IMR-90 (cell line): ENCODE data around the gene PLCH2. TPM values are rescaled to one million over a fixed set of nuclear protein-coding genes. Genes with fewer than 3 reads are reported as not detected.

Experiments
- ATAC-seq: fragments of 200-7000 bp; cut with Tn5 transposase; 2 replicates; pipeline ENCODE4 v1.9.1; 2020; ENCODE audit warnings: low read depth, mild to moderate bottlenecking, moderate library complexity
- BruUV-seq: library from RNA; stranded (reverse); fragments of 400-500 nt; replicated peaks from 2 replicates; lab custom pipeline; 2021; lab: Mats Ljungman, UMichigan
- CTCF ChIA-PET: fragments of 300-600 bp; formaldehyde crosslinking; extraction: SDS; loops from one replicate; lab custom pipeline; 2021; ENCODE audit warnings: antibody characterized with exemption; lab: Yijun Ruan, JAX
- POLR2A ChIA-PET: fragments of 300-600 bp; sonication (Branson Sonifier 250); formaldehyde crosslinking; loops from one replicate; lab custom pipeline; 2022; ENCODE audit warnings: antibody characterized with exemption; ENCODE audit not compliant: unreplicated experiment; lab: Charles Lee
- DNase-seq: peaks from one replicate; pipeline ENCODE4 v3.0.0; 2013
- H2AFZ ChIP-seq: replicated peaks from 2 replicates; pipeline ENCODE3; 2013; ENCODE audit warnings: low read length, mild to moderate bottlenecking; ENCODE audit not compliant: poor library complexity
- H2AK5ac ChIP-seq: 2 replicates; pipeline ENCODE4 v1.6.1; 2013; ENCODE audit warnings: low read depth, low read length, inconsistent platforms
- H2AK9ac ChIP-seq: replicated peaks from 2 replicates; pipeline ENCODE3; 2013; ENCODE audit warnings: mild to moderate bottlenecking, low read depth, low read length, moderate library complexity; ENCODE audit not compliant: poor library complexity
- H2BK120ac ChIP-seq: 2 replicates; pipeline ENCODE4 v1.6.1; 2013; ENCODE audit warnings: low read depth, low read length, inconsistent platforms
- H2BK15ac ChIP-seq: 3 replicates; pipeline ENCODE4 v1.6.1; 2013; ENCODE audit warnings: low read depth, low read length, inconsistent platforms
- H2BK20ac ChIP-seq: 2 replicates; pipeline ENCODE4 v1.6.1; 2013; ENCODE audit warnings: low read depth, mild to moderate bottlenecking, inconsistent platforms, low read length, moderate library complexity
- H2BK5ac ChIP-seq: 2 replicates; pipeline ENCODE4 v1.6.1; 2013; ENCODE audit warnings: mild to moderate bottlenecking, low read depth, low read length, inconsistent platforms; ENCODE audit not compliant: poor library complexity, severe bottlenecking
- H3K14ac ChIP-seq: replicated peaks from 2 replicates; pipeline ENCODE4 v1.6.1; 2013; ENCODE audit warnings: low read depth, low read length, inconsistent platforms
- H3K18ac ChIP-seq: 2 replicates; pipeline ENCODE4 v1.6.1; 2013; ENCODE audit warnings: low read depth, low read length, control low read depth
- H3K23ac ChIP-seq: 2 replicates; pipeline ENCODE4 v1.6.1; 2013; ENCODE audit warnings: low read depth, low read length, inconsistent platforms
- H3K27ac ChIP-seq: 2 replicates; pipeline ENCODE4 v1.5.1; 2013; ENCODE audit warnings: mild to moderate bottlenecking, control low read depth, low read length; ENCODE audit not compliant: insufficient read depth
- H3K27me3 ChIP-seq: 2 replicates; pipeline ENCODE4 v1.6.1; 2013; ENCODE audit warnings: low read length; ENCODE audit not compliant: control insufficient read depth, insufficient read depth
- H3K36me3 ChIP-seq: 2 replicates; pipeline ENCODE4 v1.6.1; 2013; ENCODE audit warnings: low read length, mixed read lengths; ENCODE audit not compliant: control insufficient read depth, insufficient read depth
- H3K4ac ChIP-seq: 2 replicates; pipeline ENCODE4 v1.6.1; 2013; ENCODE audit warnings: low read depth, low read length, inconsistent platforms
- H3K4me1 ChIP-seq: 2 replicates; pipeline ENCODE4 v1.6.1; 2013; ENCODE audit warnings: low read length, mixed read lengths; ENCODE audit not compliant: control insufficient read depth, insufficient read depth
- H3K4me2 ChIP-seq: 2 replicates; pipeline ENCODE4 v1.6.1; 2013; ENCODE audit warnings: low read depth, mild to moderate bottlenecking, control low read depth, low read length, moderate library complexity
- H3K4me3 ChIP-seq: 2 replicates; pipeline ENCODE4 v1.5.1; 2013; ENCODE audit warnings: low read depth, mild to moderate bottlenecking, control low read depth, low read length, moderate library complexity; ENCODE audit not compliant: insufficient read depth
- H3K56ac ChIP-seq: 2 replicates; pipeline ENCODE4 v1.6.1; 2013; ENCODE audit warnings: low read length, inconsistent platforms; ENCODE audit not compliant: insufficient read depth; ENCODE audit errors: extremely low read depth
- H3K79me1 ChIP-seq, 2 experiments: 2 replicates each; pipeline ENCODE4 v1.6.1; 2013; ENCODE audit warnings: low read length in 2 of 2, inconsistent platforms in 1 of 2, low read depth in 1 of 2
- H3K9ac ChIP-seq: 2 replicates; pipeline ENCODE4 v1.6.1; 2013; ENCODE audit warnings: low read depth, low read length, control low read depth
- H3K9me1 ChIP-seq: 2 replicates; pipeline ENCODE4 v1.6.1; 2013; ENCODE audit warnings: low read length, inconsistent platforms; ENCODE audit not compliant: insufficient read depth
- H3K9me3 ChIP-seq: 2 replicates; pipeline ENCODE4 v1.6.1; 2013; ENCODE audit warnings: low read length; ENCODE audit not compliant: control insufficient read depth, insufficient read depth
- H4K20me1 ChIP-seq: 2 replicates; pipeline ENCODE4 v1.6.1; 2013; ENCODE audit warnings: low read length, inconsistent platforms; ENCODE audit not compliant: insufficient read depth
- H4K5ac ChIP-seq: 2 replicates; pipeline ENCODE4 v1.6.1; 2013; ENCODE audit warnings: mild to moderate bottlenecking, low read depth, low read length, control low read depth
- H4K8ac ChIP-seq, 2 experiments: 2 replicates each; pipeline ENCODE4 v1.6.1; 2013; ENCODE audit warnings: low read depth in 2 of 2, low read length in 2 of 2, control low read depth in 1 of 2, inconsistent platforms in 1 of 2
- H4K91ac ChIP-seq: 2 replicates; pipeline ENCODE4 v1.6.1; 2013; ENCODE audit warnings: low read depth, low read length, inconsistent platforms; ENCODE audit not compliant: insufficient read depth
- BHLHE40 ChIP-seq: fragments of 150-350 bp; IDR thresholded peaks from 2 replicates; pipeline ENCODE4 v1.6.1; 2016; ENCODE audit warnings: mild to moderate bottlenecking, low read depth, low read length
- CEBPB ChIP-seq: IDR thresholded peaks from 2 replicates; pipeline ENCODE4 v1.6.1; 2012; ENCODE audit warnings: low read depth, low read length, improper control_type of control experiment
- CHD1 ChIP-seq: IDR thresholded peaks from 2 replicates; pipeline ENCODE4 v1.6.1; 2012; ENCODE audit warnings: low read depth, low read length, improper control_type of control experiment
- CTCF ChIP-seq: conservative IDR thresholded peaks from 2 replicates; pipeline ENCODE4 v1.5.1; 2012; ENCODE audit warnings: mild to moderate bottlenecking, low read depth, low read length, improper control_type of control experiment
- FOS ChIP-seq: fragments of 150-350 bp; IDR thresholded peaks from 2 replicates; pipeline ENCODE4 v1.6.1; 2016; ENCODE audit warnings: low read depth, low read length
- MAFK ChIP-seq: IDR thresholded peaks from 2 replicates; pipeline ENCODE4 v1.6.1; 2012; ENCODE audit warnings: low read depth, low read length, improper control_type of control experiment
- MAZ ChIP-seq: IDR thresholded peaks from 2 replicates; pipeline ENCODE4 v1.6.1; 2012; ENCODE audit warnings: low read depth, mild to moderate bottlenecking, low read length, improper control_type of control experiment, moderate library complexity, borderline replicate concordance
- MXI1 ChIP-seq: IDR thresholded peaks from 2 replicates; pipeline ENCODE4 v1.6.1; 2012; ENCODE audit warnings: low read depth, mild to moderate bottlenecking, low read length, moderate library complexity, borderline replicate concordance
- NFE2L2 ChIP-seq: fragments of 150-350 bp; IDR thresholded peaks from 2 replicates; pipeline ENCODE4 v1.6.1; 2016; ENCODE audit warnings: low read depth, mild to moderate bottlenecking, low read length
- POLR2A ChIP-seq: IDR thresholded peaks from 2 replicates; pipeline ENCODE4 v1.6.1; 2012; ENCODE audit warnings: mild to moderate bottlenecking, low read depth, low read length
- RAD21 ChIP-seq: IDR thresholded peaks from 2 replicates; pipeline ENCODE4 v1.6.1; 2012; ENCODE audit warnings: low read length, improper control_type of control experiment
- RCOR1 ChIP-seq: IDR thresholded peaks from 2 replicates; pipeline ENCODE4 v1.6.1; 2012; ENCODE audit warnings: mild to moderate bottlenecking, low read length, improper control_type of control experiment; ENCODE audit not compliant: insufficient replicate concordance
- RFX5 ChIP-seq: IDR thresholded peaks from 2 replicates; pipeline ENCODE4 v1.8.0; 2012; ENCODE audit warnings: low read depth, mild to moderate bottlenecking, low read length, moderate library complexity
- SMC3 ChIP-seq: fragments of 150-350 bp; IDR thresholded peaks from 2 replicates; pipeline ENCODE4 v1.6.1; 2016; ENCODE audit warnings: low read depth, mild to moderate bottlenecking, antibody characterized with exemption, low read length, moderate library complexity
- WGBS, 2 experiments: methylation state at CpG; one replicate each; pipeline versions ENCODE4 v1.1.5 to v1.1.7; 2013; ENCODE audit warnings: missing lambda C conversion rate in 2 of 2; ENCODE audit not compliant: insufficient read length in 1 of 2; ENCODE audit errors: extremely low coverage in 2 of 2; 5-methylcytosine and 5-hydroxymethylcytosine counted together
- dilution Hi-C: fragments of 300-500 bp; cut with HindIII; formaldehyde crosslinking; loops from one replicate; pipeline ENCODE4 v1.14.3; 2018; ENCODE audit warnings: low sequenced_read_pairs; ENCODE audit not compliant: unreplicated experiment
- in situ Hi-C: fragments of 300-500 bp; cut with MboI; formaldehyde crosslinking; loops from 3 replicates; pipeline ENCODE4 v1.14.3; 2019; ENCODE audit warnings: low sequenced_read_pairs, inconsistent platforms, mixed read lengths
- intact Hi-C: fragments of 100-400 bp; cut with micrococcal nuclease; formaldehyde crosslinking; loops from 2 replicates; pipeline ENCODE4 v1.10.0; 2022
- polyA plus RNA-seq, 3 experiments: library from polyadenylated mRNA; depleted of rRNA; stranded (reverse); fragments of >200 nt; gene quantifications; 2 replicates each; pipeline ENCODE4 v1.2.3, GENCODE V29; 2012; ENCODE audit warnings: low replicate concordance in 1 of 3
- total RNA-seq: library from RNA; depleted of rRNA; stranded (reverse); fragments of >200 nt; gene quantifications from 2 replicates; pipeline ENCODE4 v1.2.3, GENCODE V29; 2012
- TF ChIP-seq, protein P1 (sequence below): fragments of 150-350 bp; IDR thresholded peaks from 2 replicates; pipeline ENCODE4 v1.6.1; 2017; ENCODE audit warnings: mild to moderate bottlenecking, antibody characterized with exemption, low read length, low read depth

PLCH2 gene
- total and polyA plus RNA-seq, 2 of the 4 experiments (the other 2 are of a cell fraction) = 0.18 to 1.9 TPM

- peak overlapping the region; percentile 92 for H3K27ac ChIP-seq
- H3K27me3 ChIP-seq = no peaks in the 10 kb centered on the region
- dilution Hi-C loops = no loop called here
- H3K18ac ChIP-seq = peak overlapping the region; percentile 22
- peak overlapping the region; percentile 88 for H2AFZ ChIP-seq
- peak overlapping the region; percentile 100 for H3K4ac ChIP-seq
- no peaks in the 10 kb centered on the region for H3K9me3 ChIP-seq
- H4K20me1 ChIP-seq = no peaks in the 10 kb centered on the region
- peak overlapping the region; percentile 99 for H3K23ac ChIP-seq
- peak overlapping the region; percentile 98 for H2AK9ac ChIP-seq
- H3K56ac ChIP-seq = peak overlapping the region; percentile 71
- peak overlapping the region; percentile 67 for H4K5ac ChIP-seq
- peak overlapping the region; percentile 94 for H3K14ac ChIP-seq
- H3K4me3 ChIP-seq = no peak overlapping the region
- peak overlapping the region; percentile 33; the same call in 1 of the 2 replicates for H3K4me2 ChIP-seq
- H3K9ac ChIP-seq = peak overlapping the region; percentile 54; the same call in 1 of the 2 replicates
- peak overlapping the region; percentile 99 for H2AK5ac ChIP-seq
- CTCF ChIA-PET = interaction anchor here (0.6 kb wide), 1 partner anchor 71 kb away, joined by 4 read pairs; no protein-coding TSS in a partner anchor
- peaks cover 21% of the 10 kb centered on the region for H3K4me1 ChIP-seq
- POLR2A ChIA-PET = interaction anchor here (0.5 kb wide), 1 partner anchor 74 kb away, joined by 3 read pairs; the partner anchor contains the start of gene PANK4
- BruUV-seq = no TSS peak
- H2BK15ac ChIP-seq = peak overlapping the region; percentile 31; the same call in 1 of the 3 replicates
- H3K79me1 ChIP-seq = peaks cover 0 to 8% of the 10 kb centered on the region in 2 experiments; a peak in 1 of 4 replicates
- intact Hi-C loops = no loop called here
- peak overlapping the region; percentile 99 for H2BK20ac ChIP-seq
- 17% methylated on average over 1 of the region's 21 CpGs; no CpG with 5 or more reads in 1 of the 2 experiments for WGBS, 2 experiments
- no peaks in the 10 kb centered on the region for H3K36me3 ChIP-seq
- ATAC-seq = peak; percentile 41
- peak overlapping the region; percentile 98 for H4K91ac ChIP-seq
- DNase-seq = peak; percentile 12
- H3K9me1 ChIP-seq = peaks cover 10% of the 10 kb centered on the region; the same call in 1 of the 2 replicates
- H2BK5ac ChIP-seq = peak overlapping the region; percentile 99
- in situ Hi-C loops = no loop called here
- peak overlapping the region; percentile 100 for H2BK120ac ChIP-seq
- H4K8ac ChIP-seq = peak overlapping the region; percentile 57 to 97
- TF ChIP-seq MXI1 (no peak), RCOR1 (no peak), FOS (no peak), CTCF (no peak), RAD21 (no peak), MAZ (no peak; the same call in 1 of the 2 replicates), BHLHE40 (no peak), CHD1 (no peak), POLR2A (no peak), NFE2L2 (no peak), RFX5 (no peak), CEBPB (no peak), SMC3 (no peak), MAFK (no peak)
- TF ChIP-seq, protein P1, sequence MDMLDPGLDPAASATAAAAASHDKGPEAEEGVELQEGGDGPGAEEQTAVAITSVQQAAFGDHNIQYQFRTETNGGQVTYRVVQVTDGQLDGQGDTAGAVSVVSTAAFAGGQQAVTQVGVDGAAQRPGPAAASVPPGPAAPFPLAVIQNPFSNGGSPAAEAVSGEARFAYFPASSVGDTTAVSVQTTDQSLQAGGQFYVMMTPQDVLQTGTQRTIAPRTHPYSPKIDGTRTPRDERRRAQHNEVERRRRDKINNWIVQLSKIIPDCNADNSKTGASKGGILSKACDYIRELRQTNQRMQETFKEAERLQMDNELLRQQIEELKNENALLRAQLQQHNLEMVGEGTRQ = no peak
Observed at GRCh38 chr1:2452201-2452931, 23.7 kb upstream of the PLCH2 start.
